Caki2 (cell line): ENCODE data around the gene ZFYVE28. TPM values are rescaled to one million over a fixed set of nuclear protein-coding genes. Genes with fewer than 3 reads are reported as not detected.

Source experiments
- DNase-seq: peaks from one replicate; pipeline ENCODE4 v3.0.0-alpha.2; 2015; ENCODE audit warnings: low read depth
- in situ Hi-C: cut with HindIII; loops from 2 replicates; pipeline ENCODE4 v1.10.0; 2016; ENCODE audit warnings: low sequenced_read_pairs, low pct_unique_long_range_greater_than_20kb, mixed read lengths
- total RNA-seq: library from RNA; depleted of rRNA; stranded (reverse); fragments of >200 nt; shearing (Covaris generic); gene quantifications from 2 replicates; pipeline ENCODE4 v1.2.3, GENCODE V29; 2014; ENCODE audit warnings: low replicate concordance

Gene ZFYVE28
- total RNA-seq, 1 experiment from 2014 or later: 0.91 TPM

DNA sequence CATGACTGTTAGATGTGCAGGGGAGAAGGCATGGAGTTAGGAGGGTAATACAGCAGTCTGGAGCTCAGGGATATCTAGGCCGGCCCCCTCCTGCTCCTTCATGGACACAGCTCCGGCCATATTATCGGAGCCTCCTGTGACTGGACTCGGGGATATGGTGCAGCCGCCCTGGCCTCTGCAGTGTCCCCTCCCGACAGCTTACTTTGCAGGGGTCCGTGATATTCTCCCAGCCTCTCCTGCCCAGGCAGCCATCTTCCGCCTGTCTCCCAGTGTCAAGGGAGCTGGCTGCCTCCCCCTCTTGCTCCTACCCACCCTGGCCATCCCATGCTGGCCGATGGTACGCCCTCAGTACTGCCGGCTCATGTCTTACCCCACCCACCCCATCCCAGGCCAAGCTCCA is 30.6 kb upstream of the ZFYVE28 start:
- DNase-seq: no peak
- in situ Hi-C loops: no loop called here

GRCh38 chr4:2448589-2448988 is 30.1 kb upstream of the ZFYVE28 start:
- no peak for DNase-seq
- in situ Hi-C loops: no loop called here

- in situ Hi-C loops: no loop called here
- DNase-seq: no peak
Observed at GRCh38 chr4:2446656-2447564, 28.5 kb upstream of the ZFYVE28 start.

GRCh38 chr4:2445571-2445970 is 27.1 kb upstream of the ZFYVE28 start:
- in situ Hi-C loops: no loop called here

DNA sequence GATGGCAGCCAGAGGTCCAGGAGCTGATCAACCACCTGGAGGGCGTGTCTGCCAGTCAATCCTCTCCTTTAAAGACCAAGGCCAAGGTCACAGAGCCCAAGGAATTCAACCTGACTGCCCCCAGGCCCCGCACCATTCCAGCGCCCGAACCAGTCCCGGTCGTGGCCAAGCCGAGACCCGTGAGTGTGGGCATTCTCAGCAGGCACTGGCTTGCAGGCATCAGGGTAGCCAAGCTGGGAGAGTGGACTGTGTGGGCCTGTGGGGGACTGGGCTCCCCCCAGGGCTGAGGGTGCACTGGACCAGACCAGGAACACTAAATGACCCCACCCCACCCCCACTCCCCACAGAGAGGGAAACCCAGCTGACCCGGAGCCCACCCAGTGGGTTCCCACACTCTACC is 26.7 kb upstream of the ZFYVE28 start:
- in situ Hi-C loops: no loop called here

More at GRCh38 chr4:2445571-2445970, 27.1 kb upstream of the ZFYVE28 start:
- no peak for DNase-seq

GRCh38 chr4:2443956-2444740 is 25.7 kb upstream of the ZFYVE28 start:
- in situ Hi-C loops: no loop called here

More for the DNA sequence above, 26.7 kb upstream of the ZFYVE28 start:
- no peak for DNase-seq

DNA sequence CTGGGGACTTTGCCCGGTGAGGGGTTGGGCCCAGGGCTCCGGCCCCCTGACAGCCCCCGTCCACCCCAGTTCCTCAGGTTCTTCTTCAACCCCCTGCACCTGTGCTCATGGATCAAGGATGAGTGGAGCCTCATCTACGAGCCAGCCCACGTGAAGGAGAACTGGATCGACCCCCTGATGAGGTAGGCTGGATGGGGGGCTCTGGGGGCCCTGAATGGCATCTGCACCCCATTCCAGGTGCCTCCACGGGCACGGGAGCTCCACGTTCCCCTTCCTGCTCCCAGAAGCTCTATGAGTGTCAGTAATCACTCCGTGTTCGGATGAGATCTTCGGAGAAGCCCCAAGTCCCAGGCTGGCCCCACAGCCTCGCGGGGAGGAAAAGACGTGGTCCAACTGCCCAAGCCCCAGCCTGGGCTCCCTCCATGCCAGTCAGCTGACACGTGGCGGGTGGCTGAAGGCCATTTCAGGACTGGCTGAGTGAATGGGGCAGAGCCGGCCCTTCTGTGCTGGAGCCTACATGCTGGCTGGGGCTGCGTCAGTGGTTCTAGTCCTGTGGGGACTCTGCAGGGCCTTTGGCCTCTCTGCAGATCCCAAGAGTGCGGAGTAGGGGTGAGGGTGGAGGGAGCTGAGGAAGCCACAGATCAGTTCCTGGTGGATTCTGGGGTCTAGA is 24.8 kb upstream of the ZFYVE28 start:
- in situ Hi-C loops: no loop called here
- no peak for DNase-seq

More at GRCh38 chr4:2443956-2444740, 25.7 kb upstream of the ZFYVE28 start:
- DNase-seq: no peak

- no peak for DNase-seq
- in situ Hi-C loops: no loop called here
Observed at GRCh38 chr4:2442175-2442993, 23.9 kb upstream of the ZFYVE28 start.

DNA sequence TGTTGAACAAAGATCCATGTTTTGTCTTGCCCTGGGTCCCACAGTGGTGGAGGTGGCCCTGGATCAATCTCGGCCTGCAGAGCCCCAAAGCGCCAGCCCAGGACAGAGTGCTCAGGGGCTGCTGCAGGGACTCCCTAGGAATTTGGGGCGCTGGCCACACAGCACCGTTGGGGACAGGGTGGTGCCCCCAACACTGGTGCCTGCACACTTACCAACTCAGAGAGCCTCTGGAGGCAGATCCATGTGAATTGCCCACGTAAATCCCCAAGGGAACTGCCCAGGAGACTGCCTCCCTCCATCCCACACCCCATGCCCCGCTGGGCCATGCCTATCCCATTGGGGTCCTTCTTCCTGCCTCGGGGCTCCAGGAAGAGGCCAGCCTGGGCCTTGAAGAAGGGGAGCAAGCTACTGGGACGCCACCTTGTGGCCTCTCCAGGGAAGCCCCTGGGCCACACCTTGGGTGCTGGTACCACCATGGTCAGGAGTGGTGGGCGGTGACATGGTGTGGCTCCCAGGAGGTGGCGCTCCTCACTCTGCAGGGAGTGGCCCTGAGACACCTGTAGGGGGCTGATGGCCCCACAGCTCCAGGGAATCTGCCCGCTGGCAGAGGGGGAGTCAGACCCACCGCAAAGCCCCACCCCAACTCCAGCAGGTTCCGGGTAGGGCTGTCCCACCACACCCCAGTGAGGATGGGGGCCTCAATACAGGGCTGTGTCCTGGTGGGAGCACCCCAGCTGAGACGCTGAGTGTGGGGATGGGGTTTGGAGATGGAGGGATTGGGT is 23.1 kb upstream of the ZFYVE28 start:
- in situ Hi-C loops: no loop called here
- peak; percentile 30 for DNase-seq

GRCh38 chr4:2438822-2439718 is 20.6 kb upstream of the ZFYVE28 start:
- in situ Hi-C loops: no loop called here
- DNase-seq: no peak

GRCh38 chr4:2437475-2438215 is 19.2 kb upstream of the ZFYVE28 start:
- no peak for DNase-seq

GRCh38 chr4:2436761-2437474 is 18.5 kb upstream of the ZFYVE28 start:
- in situ Hi-C loops: no loop called here
- DNase-seq: no peak

More at GRCh38 chr4:2437475-2438215, 19.2 kb upstream of the ZFYVE28 start:
- in situ Hi-C loops: no loop called here

DNA sequence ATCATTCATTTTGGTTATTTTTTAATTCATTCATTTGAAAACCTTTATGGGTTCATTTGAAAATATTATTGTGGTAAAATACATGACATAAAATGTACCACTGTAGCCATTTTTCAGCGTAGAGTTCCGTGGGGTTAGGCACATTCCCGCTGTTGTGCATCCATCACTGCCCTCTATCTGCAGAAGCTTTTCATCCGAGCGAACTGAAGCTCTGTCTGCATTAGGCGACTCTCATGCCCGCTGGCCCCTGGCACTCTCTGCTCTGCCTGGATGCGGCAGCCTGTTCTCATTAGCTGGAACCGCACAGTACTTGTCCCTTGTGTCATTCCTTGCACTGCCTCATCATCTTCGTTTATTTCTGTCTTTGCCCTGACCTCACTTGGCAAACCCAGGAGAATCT is 17.9 kb upstream of the ZFYVE28 start:
- in situ Hi-C loops: no loop called here

GRCh38 chr4:2434420-2434819 is 16.0 kb upstream of the ZFYVE28 start:
- in situ Hi-C loops: no loop called here
- no peak for DNase-seq

More for the DNA sequence above, 17.9 kb upstream of the ZFYVE28 start:
- no peak for DNase-seq
